SK-N-SH treated with all-trans-retinoic acid at 6 μM for 48 hours (cell line): ENCODE results near the gene TBX10.

Source experiments
- ARNTL ChIP-seq: fragments of 450-650 bp; formaldehyde crosslinking; IDR thresholded peaks from 2 replicates; pipeline ENCODE4 v1.5.0; 2020; ENCODE audit warnings: low read depth, mild to moderate bottlenecking, moderate library complexity, borderline replicate concordance
- CREB5 ChIP-seq: fragments of 250-450 bp; sonication (Bioruptor Pico); IDR thresholded peaks from 2 replicates; pipeline ENCODE4 v1.5.1; 2020; ENCODE audit warnings: low read depth, mild to moderate bottlenecking, moderate library complexity
- ESRRG ChIP-seq: fragments of 250-450 bp; sonication (Bioruptor Pico); IDR thresholded peaks from 2 replicates; pipeline ENCODE4 v1.6.1; 2021; ENCODE audit warnings: mild to moderate bottlenecking
- ISL1 ChIP-seq: fragments of 250-450 bp; sonication (Bioruptor Pico); IDR thresholded peaks from 2 replicates; pipeline ENCODE4 v2.1.2; 2022; ENCODE audit warnings: mild to moderate bottlenecking, moderate library complexity
- PATZ1 ChIP-seq: fragments of 250-450 bp; sonication (Bioruptor Pico); IDR thresholded peaks from 2 replicates; pipeline ENCODE4 v1.8.0; 2020; ENCODE audit warnings: mild to moderate bottlenecking, moderate library complexity, borderline replicate concordance
- POU6F1 ChIP-seq: fragments of 250-450 bp; sonication (Bioruptor Pico); IDR thresholded peaks from 2 replicates; pipeline ENCODE4 v1.8.0; 2021; ENCODE audit warnings: low read depth, mild to moderate bottlenecking, moderate library complexity, borderline replicate concordance
- PPARA ChIP-seq: fragments of 250-450 bp; sonication (Bioruptor Pico); IDR thresholded peaks from 2 replicates; pipeline ENCODE4 v1.5.0; 2020; ENCODE audit warnings: mild to moderate bottlenecking, borderline replicate concordance
- RARB ChIP-seq: fragments of 250-450 bp; sonication (Bioruptor Pico); IDR thresholded peaks from 2 replicates; pipeline ENCODE4 v1.8.0; 2021; ENCODE audit warnings: mild to moderate bottlenecking, moderate library complexity
- TSHZ2 ChIP-seq: fragments of 250-450 bp; sonication (Bioruptor Pico); IDR thresholded peaks from 2 replicates; pipeline ENCODE4 v1.5.0; 2020; ENCODE audit warnings: mild to moderate bottlenecking, moderate library complexity
- ZFP3 ChIP-seq: fragments of 250-450 bp; sonication (Bioruptor Pico); IDR thresholded peaks from 2 replicates; pipeline ENCODE4 v1.5.0; 2020; ENCODE audit warnings: mild to moderate bottlenecking, moderate library complexity
- ZFP30 ChIP-seq: fragments of 450-650 bp; formaldehyde crosslinking; IDR thresholded peaks from 2 replicates; pipeline ENCODE4 v1.5.0; 2022; ENCODE audit warnings: mild to moderate bottlenecking, moderate library complexity
- ZNF70 ChIP-seq: fragments of 450-650 bp; formaldehyde crosslinking; IDR thresholded peaks from 2 replicates; pipeline ENCODE4 v1.5.0; 2020; ENCODE audit warnings: mild to moderate bottlenecking, moderate library complexity

- TF ChIP-seq ZNF70 (CRISPR knock-in tag) = no peak
- no peak for TF ChIP-seq PPARA
- TF ChIP-seq ISL1 (CRISPR knock-in tag) = no peak
- TF ChIP-seq POU6F1 (CRISPR knock-in tag) = no peak
- TF ChIP-seq RARB (CRISPR knock-in tag) = no peak
- no peak for TF ChIP-seq PATZ1 (CRISPR knock-in tag)
- TF ChIP-seq ZFP3 (CRISPR knock-in tag) = no peak
- TF ChIP-seq TSHZ2 = no peak
- no peak for TF ChIP-seq ESRRG
- TF ChIP-seq CREB5 = no peak
- no peak for TF ChIP-seq ZFP30 (CRISPR knock-in tag)
- no peak for TF ChIP-seq ARNTL (CRISPR knock-in tag)
Observed at GRCh38 chr11:67627441-67627811, 12.1 kb downstream of the TBX10 start.
